Transverse colon (tissue), 4 donors: Measurements from ENCODE around the gene OPTC.

Experiments used
- POLR2A ChIP-seq: fragments of 450-650 bp; IDR thresholded peaks from one replicate; pipeline ENCODE4 v1.6.1; 2016; ENCODE audit warnings: antibody characterized with exemption, mild to moderate bottlenecking, moderate library complexity
- POLR2AphosphoS5 ChIP-seq, 3 donors: sonication (generic); formaldehyde crosslinking; IDR thresholded peaks; one replicate each; pipeline ENCODE4 v1.6.1; 2016; ENCODE audit warnings: antibody characterized with exemption in 3 of 3
- TF ChIP-seq, protein P1 (sequence below), 5 experiments: fragments of 200-600 bp in 3 of 5; fragments of 450-650 bp in 2 of 5; sonication (generic) in 3 of 5; IDR thresholded peaks; 1 replicate in 2 of 5; 2 replicates in 3 of 5; pipeline ENCODE4 v1.5.1; 2016 to 2017; ENCODE audit warnings: antibody characterized with exemption in 5 of 5, inconsistent platforms in 3 of 5, mild to moderate bottlenecking in 2 of 5, moderate library complexity in 1 of 5

DNA sequence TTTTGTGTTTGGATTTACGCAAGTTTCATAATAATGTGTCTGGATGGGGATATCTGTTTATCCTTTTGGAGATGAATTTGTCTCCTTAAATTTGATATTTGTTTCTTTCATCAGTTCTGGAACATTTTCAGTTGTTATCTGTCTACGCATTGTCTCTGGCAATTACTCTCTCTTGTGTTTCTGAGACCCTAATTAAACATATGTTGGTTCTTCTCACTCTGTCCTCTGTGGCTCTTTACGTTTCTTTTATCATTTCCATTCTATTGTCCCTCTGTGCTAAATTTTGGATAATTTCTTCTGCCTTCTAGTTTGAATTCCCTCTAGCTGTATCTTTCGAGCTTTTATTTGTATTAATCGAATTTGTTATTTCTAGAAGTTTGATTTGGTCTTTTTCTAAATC is 35.9 kb upstream of the OPTC start:
- TF ChIP-seq, protein P1, sequence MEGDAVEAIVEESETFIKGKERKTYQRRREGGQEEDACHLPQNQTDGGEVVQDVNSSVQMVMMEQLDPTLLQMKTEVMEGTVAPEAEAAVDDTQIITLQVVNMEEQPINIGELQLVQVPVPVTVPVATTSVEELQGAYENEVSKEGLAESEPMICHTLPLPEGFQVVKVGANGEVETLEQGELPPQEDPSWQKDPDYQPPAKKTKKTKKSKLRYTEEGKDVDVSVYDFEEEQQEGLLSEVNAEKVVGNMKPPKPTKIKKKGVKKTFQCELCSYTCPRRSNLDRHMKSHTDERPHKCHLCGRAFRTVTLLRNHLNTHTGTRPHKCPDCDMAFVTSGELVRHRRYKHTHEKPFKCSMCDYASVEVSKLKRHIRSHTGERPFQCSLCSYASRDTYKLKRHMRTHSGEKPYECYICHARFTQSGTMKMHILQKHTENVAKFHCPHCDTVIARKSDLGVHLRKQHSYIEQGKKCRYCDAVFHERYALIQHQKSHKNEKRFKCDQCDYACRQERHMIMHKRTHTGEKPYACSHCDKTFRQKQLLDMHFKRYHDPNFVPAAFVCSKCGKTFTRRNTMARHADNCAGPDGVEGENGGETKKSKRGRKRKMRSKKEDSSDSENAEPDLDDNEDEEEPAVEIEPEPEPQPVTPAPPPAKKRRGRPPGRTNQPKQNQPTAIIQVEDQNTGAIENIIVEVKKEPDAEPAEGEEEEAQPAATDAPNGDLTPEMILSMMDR (IDR thresholded peaks at IDR 0.05): no peak
- no peak for TF ChIP-seq POLR2A
- TF ChIP-seq POLR2AphosphoS5 (IDR thresholded peaks at IDR 0.05): no peak
